CD14-positive monocyte (primary cell): ENCODE measurements around the gene SOAT2. TPM values are rescaled to one million over a fixed set of nuclear protein-coding genes. Genes with fewer than 3 reads are reported as not detected.
A peak's percentile ranks its signal among the peaks of the same experiment; 100 is the strongest.

Experiments used
- DNase-seq, 3 donors: peaks; one replicate each; pipeline ENCODE4 v3.0.0-alpha.2; 2011 to 2022
- H2AFZ ChIP-seq: 2 replicates; pipeline ENCODE4 v1.6.0; 2012; ENCODE audit warnings: mild to moderate bottlenecking, low read depth, low read length, inconsistent platforms; ENCODE audit not compliant: insufficient read depth, poor library complexity, severe bottlenecking
- H3K27ac ChIP-seq, 2 donors: 1 replicate in 1 of 2; 2 replicates in 1 of 2; pipeline ENCODE4 v1.5.1; 2012 to 2013; ENCODE audit warnings: low read length in 2 of 2, control low read depth in 1 of 2, inconsistent platforms in 1 of 2, low read depth in 1 of 2, mild to moderate bottlenecking in 1 of 2
- H3K27me3 ChIP-seq, 2 donors: one replicate each; pipeline versions ENCODE4 v1.6.0 to v1.6.1; 2011 to 2013; ENCODE audit warnings: low read length in 2 of 2; ENCODE audit not compliant: control insufficient read depth in 2 of 2, insufficient read depth in 2 of 2
- H3K36me3 ChIP-seq, 2 donors: replicated peaks in 1 of 2; 1 replicate in 1 of 2; 2 replicates in 1 of 2; pipeline versions ENCODE4 v1.5.1 to v1.6.1; 2012 to 2013; ENCODE audit warnings: low read length in 2 of 2, control low read depth in 1 of 2, inconsistent platforms in 1 of 2, mild to moderate bottlenecking in 1 of 2; ENCODE audit not compliant: insufficient read depth in 2 of 2, control insufficient read depth in 1 of 2
- H3K4me1 ChIP-seq, 2 donors: 1 replicate in 1 of 2; 2 replicates in 1 of 2; pipeline versions ENCODE4 v1.5.1 to v1.6.1; 2012 to 2013; ENCODE audit warnings: low read length in 2 of 2, control low read depth in 1 of 2, inconsistent platforms in 1 of 2, mild to moderate bottlenecking in 1 of 2, moderate library complexity in 1 of 2; ENCODE audit not compliant: insufficient read depth in 2 of 2, control insufficient read depth in 1 of 2
- H3K4me2 ChIP-seq: replicated peaks from 2 replicates; pipeline ENCODE3; 2012; ENCODE audit warnings: low read length, moderate library complexity, mild to moderate bottlenecking; ENCODE audit not compliant: poor library complexity, severe bottlenecking; ENCODE audit errors: extremely low read depth
- H3K4me3 ChIP-seq, 3 experiments: fragments of 200-600 bp in 1 of 3; sonication (generic) in 1 of 3; replicated peaks in 1 of 3; 1 replicate in 2 of 3; 2 replicates in 1 of 3; pipeline ENCODE4 v1.5.1; 2011 to 2013; ENCODE audit warnings: low read length in 3 of 3, mild to moderate bottlenecking in 3 of 3, control low read depth in 2 of 3, low read depth in 2 of 3, inconsistent platforms in 1 of 3, moderate library complexity in 1 of 3
- H3K79me2 ChIP-seq: 2 replicates; pipeline ENCODE4 v1.6.0; 2012; ENCODE audit warnings: mild to moderate bottlenecking, control low read depth, inconsistent platforms, low read length, moderate library complexity; ENCODE audit not compliant: insufficient read depth
- H3K9ac ChIP-seq: 2 replicates; pipeline ENCODE4 v1.6.0; 2017; ENCODE audit warnings: low read length, mild to moderate bottlenecking; ENCODE audit not compliant: insufficient read depth, poor library complexity, severe bottlenecking
- H3K9me3 ChIP-seq, 2 donors: replicated peaks in 1 of 2; 1 replicate in 1 of 2; 2 replicates in 1 of 2; pipeline versions ENCODE4 v1.5.1 to v1.6.1; 2012 to 2013; ENCODE audit warnings: low read length in 2 of 2, control low read depth in 1 of 2; ENCODE audit not compliant: control insufficient read depth in 1 of 2, insufficient read depth in 1 of 2
- H4K20me1 ChIP-seq: 2 replicates; pipeline ENCODE4 v1.6.0; 2012; ENCODE audit warnings: mild to moderate bottlenecking, low read length, control low read depth, moderate library complexity; ENCODE audit not compliant: insufficient read depth
- H3K27ac Mint-ChIP-seq, 7 donors: one replicate each; pipeline ENCODE4 v1.8.0; 2020; ENCODE audit warnings: mild to moderate bottlenecking in 7 of 7, mixed read lengths in 7 of 7, moderate library complexity in 6 of 7, inconsistent platforms in 2 of 7
- H3K27me3 Mint-ChIP-seq, 3 donors: one replicate each; pipeline ENCODE4 v1.8.0; 2021 to 2022; ENCODE audit warnings: low read depth in 3 of 3, mild to moderate bottlenecking in 3 of 3, mixed read lengths in 3 of 3, moderate library complexity in 3 of 3, inconsistent platforms in 1 of 3
- H3K36me3 Mint-ChIP-seq, 2 donors: one replicate each; pipeline ENCODE4 v1.8.0; 2020; ENCODE audit warnings: mixed read lengths in 2 of 2, inconsistent platforms in 1 of 2, mild to moderate bottlenecking in 1 of 2
- H3K4me1 Mint-ChIP-seq: one replicate; pipeline ENCODE4 v1.8.0; 2020; ENCODE audit warnings: mild to moderate bottlenecking, mixed read lengths
- H3K4me3 Mint-ChIP-seq, 2 donors: one replicate each; pipeline ENCODE4 v1.8.0; 2020; ENCODE audit warnings: mild to moderate bottlenecking in 2 of 2, mixed read lengths in 2 of 2, moderate library complexity in 1 of 2
- H3K9me3 Mint-ChIP-seq, 7 donors: one replicate each; pipeline ENCODE4 v1.8.0; 2020 to 2022; ENCODE audit warnings: mixed read lengths in 7 of 7, mild to moderate bottlenecking in 6 of 7, moderate library complexity in 6 of 7, inconsistent platforms in 2 of 7
- WGBS: methylation state at CpG from one replicate; pipeline ENCODE4 v1.1.5; 2013; ENCODE audit warnings: missing lambda C conversion rate; ENCODE audit not compliant: insufficient coverage; 5-methylcytosine and 5-hydroxymethylcytosine counted together
- intact Hi-C, 2 donors: fragments of 100-400 bp; cut with micrococcal nuclease; formaldehyde crosslinking; loops; one replicate each; pipeline versions ENCODE4 v1.15.0 to v1.15.1; 2023
- polyA plus RNA-seq, 3 donors: library from polyadenylated mRNA; depleted of rRNA in 1 of 3; unstranded in 2 of 3; stranded (reverse) in 1 of 3; fragments of 300-500 nt in 2 of 3; fragments of >200 nt in 1 of 3; fragmentation: Illumina TruSeq in 2 of 3; gene quantifications; 1 replicate in 2 of 3; 2 replicates in 1 of 3; pipeline ENCODE4 v1.2.3, GENCODE V29; 2012 to 2021
- TF ChIP-seq, protein P1 (sequence below): fragments of 200-600 bp; IDR thresholded peaks from one replicate; pipeline ENCODE4 v1.8.0; 2022; ENCODE audit warnings: antibody characterized with exemption, mild to moderate bottlenecking

The SOAT2 gene
- polyA plus RNA-seq, 3 donors, result not detected

DNA sequence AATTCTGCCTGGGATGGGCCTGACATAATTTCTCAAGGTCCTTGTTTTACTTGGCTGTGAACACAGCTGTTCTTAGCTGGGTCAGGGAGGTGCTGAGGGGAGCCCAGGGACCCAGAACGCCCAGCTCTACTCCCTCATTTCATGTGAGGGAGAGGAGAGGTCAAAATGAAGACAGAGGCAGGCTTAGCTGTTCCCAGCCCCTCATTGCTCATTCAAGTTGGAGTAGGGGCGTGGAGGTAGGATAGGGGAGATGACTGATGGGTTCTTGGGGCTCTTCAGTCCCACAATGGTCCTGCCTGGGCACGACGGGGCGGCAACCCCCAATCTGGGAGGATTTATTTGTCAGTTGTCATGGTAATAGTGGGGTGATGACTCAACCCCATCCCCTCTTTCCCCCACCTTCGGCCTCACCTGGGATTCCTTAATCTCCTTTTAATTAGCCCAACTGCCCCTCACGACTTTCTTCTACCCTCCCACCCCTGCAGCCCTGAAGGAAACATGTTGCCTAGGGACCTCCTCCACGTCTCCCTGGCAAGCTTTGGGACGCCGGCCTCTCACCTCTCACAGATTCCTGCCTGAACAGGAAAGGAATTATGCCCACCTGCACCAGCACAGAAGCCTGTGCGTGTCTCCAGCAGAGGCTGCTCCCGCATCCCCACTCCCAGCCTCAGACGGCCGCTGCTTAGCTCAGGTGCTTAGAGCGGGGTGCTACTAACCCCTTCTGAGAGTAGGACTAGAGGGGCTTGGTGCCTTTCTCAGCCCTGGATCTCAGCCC lies 34.3 kb upstream of the SOAT2 start:
- Mint-ChIP-seq H3K4me1 (peaks cover 45% of the 10 kb centered on the region), H3K9me3 (no peaks in the 10 kb centered on the region), H3K36me3 (peaks cover 86 to 96% of the 10 kb centered on the region in 2 donors), H3K27ac (peak overlapping the region in 4 of 7 donors; percentile 5 to 79 (median 42)), H3K4me3 (no peak overlapping the region), H3K27me3 (no peaks in the 10 kb centered on the region)
- Histone ChIP-seq H3K27ac (no peak overlapping the region), H4K20me1 (peaks cover 41% of the 10 kb centered on the region), H3K9me3 (no peaks in the 10 kb centered on the region), H3K27me3 (no peaks in the 10 kb centered on the region), H3K4me1 (peaks cover 28 to 39% of the 10 kb centered on the region in 2 donors), H2AFZ (no peak overlapping the region), H3K36me3 (peaks cover 58 to 84% of the 10 kb centered on the region in 2 donors), H3K9ac (no peak overlapping the region), H3K4me3 (no peak overlapping the region), H3K79me2 (no peaks in the 10 kb centered on the region), H3K4me2 (no peak overlapping the region)
- 100% methylated on average over 6 of the region's 15 CpGs for WGBS
- no peak for DNase-seq
- TF ChIP-seq, protein P1, sequence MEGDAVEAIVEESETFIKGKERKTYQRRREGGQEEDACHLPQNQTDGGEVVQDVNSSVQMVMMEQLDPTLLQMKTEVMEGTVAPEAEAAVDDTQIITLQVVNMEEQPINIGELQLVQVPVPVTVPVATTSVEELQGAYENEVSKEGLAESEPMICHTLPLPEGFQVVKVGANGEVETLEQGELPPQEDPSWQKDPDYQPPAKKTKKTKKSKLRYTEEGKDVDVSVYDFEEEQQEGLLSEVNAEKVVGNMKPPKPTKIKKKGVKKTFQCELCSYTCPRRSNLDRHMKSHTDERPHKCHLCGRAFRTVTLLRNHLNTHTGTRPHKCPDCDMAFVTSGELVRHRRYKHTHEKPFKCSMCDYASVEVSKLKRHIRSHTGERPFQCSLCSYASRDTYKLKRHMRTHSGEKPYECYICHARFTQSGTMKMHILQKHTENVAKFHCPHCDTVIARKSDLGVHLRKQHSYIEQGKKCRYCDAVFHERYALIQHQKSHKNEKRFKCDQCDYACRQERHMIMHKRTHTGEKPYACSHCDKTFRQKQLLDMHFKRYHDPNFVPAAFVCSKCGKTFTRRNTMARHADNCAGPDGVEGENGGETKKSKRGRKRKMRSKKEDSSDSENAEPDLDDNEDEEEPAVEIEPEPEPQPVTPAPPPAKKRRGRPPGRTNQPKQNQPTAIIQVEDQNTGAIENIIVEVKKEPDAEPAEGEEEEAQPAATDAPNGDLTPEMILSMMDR, result no peak
- intact Hi-C loops, result loop anchor here (5.0 kb wide), 2 partner anchors 33 to 128 kb away; partner anchors contain the start of gene SOAT2 (in 1 of the 2)

DNA sequence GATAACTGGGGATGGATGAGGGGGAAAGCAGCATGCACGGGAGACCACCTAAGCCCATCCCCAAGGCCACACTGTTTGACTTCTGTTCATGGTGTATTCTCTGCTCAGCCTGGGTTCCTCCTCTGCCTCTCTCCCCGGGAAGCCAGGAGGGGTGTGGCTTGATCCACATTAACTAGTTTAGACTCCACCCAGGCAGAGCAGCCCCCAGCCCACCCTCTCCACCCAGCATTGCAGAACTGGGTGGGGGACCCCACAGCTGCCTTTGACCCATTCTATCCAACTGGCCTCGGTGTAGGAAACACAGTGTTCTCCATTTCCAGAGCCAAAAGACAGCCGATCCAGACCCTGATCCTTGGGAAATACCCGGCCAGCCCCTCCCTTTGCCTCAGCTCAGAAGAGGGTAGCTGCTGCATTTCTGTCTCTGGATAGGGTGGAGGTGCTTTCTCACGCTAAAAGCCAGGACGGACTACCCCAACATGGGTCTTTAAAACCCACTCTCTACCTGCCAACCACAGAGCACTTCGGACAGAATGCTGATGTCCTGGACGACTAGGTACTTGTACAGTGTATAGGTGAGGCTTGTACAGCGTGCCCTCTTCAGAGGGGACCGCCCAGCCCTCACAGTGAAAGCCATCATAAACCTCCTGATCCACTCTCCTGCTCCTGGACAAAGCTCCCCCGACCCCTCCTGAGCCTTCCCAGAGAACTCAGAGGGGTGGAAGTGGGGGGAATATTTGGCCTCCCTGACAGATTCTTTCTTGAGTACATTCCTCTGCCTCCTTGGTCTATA lies 33.5 kb upstream of the SOAT2 start:
- no CpG with 5 or more reads among the region's 12 CpGs for WGBS
- TF ChIP-seq, protein P1, result no peak
- Histone ChIP-seq H4K20me1 (peaks cover 40% of the 10 kb centered on the region), H3K36me3 (peaks cover 59 to 84% of the 10 kb centered on the region in 2 donors), H2AFZ (no peak overlapping the region), H3K4me2 (no peak overlapping the region), H3K4me1 (peaks cover 28 to 46% of the 10 kb centered on the region in 2 donors), H3K4me3 (no peak overlapping the region), H3K27me3 (no peaks in the 10 kb centered on the region), H3K9me3 (no peaks in the 10 kb centered on the region), H3K9ac (no peak overlapping the region), H3K27ac (no peak overlapping the region), H3K79me2 (no peaks in the 10 kb centered on the region)
- Mint-ChIP-seq H3K4me3 (no peak overlapping the region), H3K27me3 (no peaks in the 10 kb centered on the region), H3K9me3 (no peaks in the 10 kb centered on the region), H3K4me1 (peaks cover 50% of the 10 kb centered on the region), H3K27ac (peak overlapping the region in 3 of 7 donors; percentile 10 to 66 (median 12)), H3K36me3 (peaks cover 87 to 96% of the 10 kb centered on the region in 2 donors)
- intact Hi-C loops, result loop anchor here (5.0 kb wide), 2 partner anchors 32 to 127 kb away; partner anchors contain the start of gene SOAT2 (in 1 of the 2)
- DNase-seq, result no peak
